ENCODE results near the gene OVAAL.

Gene OVAAL

GRCh38 chr1:180574031-180574713, 15.4 kb downstream of the OVAAL start:
- TF ChIP-seq CTCF (IDR thresholded peaks at IDR 0.05; ENCODE audit: low read depth, low read length, missing control alignments) = no peak
- Histone ChIP-seq H3K4me3 (ENCODE audit: low read depth, low read length) (no peak overlapping the region), H3K27ac (no peak overlapping the region), H3K36me3 (replicated peaks) (no peaks in the 10 kb centered on the region), H3K27me3 (replicated peaks) (no peaks in the 10 kb centered on the region)
- DNase-seq = no peak
- in situ Hi-C loops (cut with HindIII; ENCODE audit: low pct_ligation_motif_present, low sequenced_read_pairs) = no loop called here

- Histone ChIP-seq H3K36me3 (replicated peaks) (no peaks in the 10 kb centered on the region), H3K27ac (no peak overlapping the region), H3K27me3 (replicated peaks) (no peaks in the 10 kb centered on the region), H3K4me3 (ENCODE audit: low read depth, low read length) (no peak overlapping the region)
- in situ Hi-C loops (cut with HindIII; ENCODE audit: low pct_ligation_motif_present, low sequenced_read_pairs) = no loop called here
- TF ChIP-seq CTCF (IDR thresholded peaks at IDR 0.05; ENCODE audit: low read depth, low read length, missing control alignments) = no peak
- DNase-seq = no peak
These were observed 18.6 kb downstream of the OVAAL start for GRCh38 chr1:180577361-180577760.

GRCh38 chr1:180579961-180580611, 21.3 kb downstream of the OVAAL start:
- in situ Hi-C loops (cut with HindIII; ENCODE audit: low pct_ligation_motif_present, low sequenced_read_pairs) = no loop called here
- H3K36me3 ChIP-seq (replicated peaks) = no peaks in the 10 kb centered on the region
- no peaks in the 10 kb centered on the region for H3K27me3 ChIP-seq (replicated peaks)
- H3K4me3 ChIP-seq (ENCODE audit: low read depth, low read length) = no peak overlapping the region
- DNase-seq = peak; percentile 6
- no peak overlapping the region for H3K27ac ChIP-seq
- no peak for TF ChIP-seq CTCF (IDR thresholded peaks at IDR 0.05; ENCODE audit: low read depth, low read length, missing control alignments)

GRCh38 chr1:180581635-180582039, 22.9 kb downstream of the OVAAL start:
- Histone ChIP-seq H3K27me3 (replicated peaks) (no peaks in the 10 kb centered on the region), H3K4me3 (ENCODE audit: low read depth, low read length) (no peak overlapping the region), H3K27ac (no peak overlapping the region), H3K36me3 (replicated peaks) (no peaks in the 10 kb centered on the region)
- in situ Hi-C loops (cut with HindIII; ENCODE audit: low pct_ligation_motif_present, low sequenced_read_pairs) = no loop called here
- DNase-seq = peak; percentile 17
- TF ChIP-seq CTCF (IDR thresholded peaks at IDR 0.05; ENCODE audit: low read depth, low read length, missing control alignments) = no peak

GRCh38 chr1:180584869-180585268, 26.1 kb downstream of the OVAAL start:
- H3K27ac ChIP-seq = no peak overlapping the region
- in situ Hi-C loops (cut with HindIII; ENCODE audit: low pct_ligation_motif_present, low sequenced_read_pairs) = no loop called here
- no peaks in the 10 kb centered on the region for H3K27me3 ChIP-seq (replicated peaks)
- no peak for DNase-seq
- H3K4me3 ChIP-seq (ENCODE audit: low read depth, low read length) = no peak overlapping the region
- no peaks in the 10 kb centered on the region for H3K36me3 ChIP-seq (replicated peaks)
- TF ChIP-seq CTCF (IDR thresholded peaks at IDR 0.05; ENCODE audit: low read depth, low read length, missing control alignments) = no peak
